HepG2 (cell line): Measurements from ENCODE around the gene KIN. TPM values are rescaled to one million over a fixed set of nuclear protein-coding genes. Genes with fewer than 3 reads are reported as not detected.
A peak's percentile ranks its signal among the peaks of the same experiment; 100 is the strongest.

Experiments used
- ARID5B ChIP-seq: IDR thresholded peaks from 2 replicates; pipeline ENCODE4 v1.4.0; 2020; ENCODE audit warnings: mild to moderate bottlenecking, missing genetic modification reagents
- FOXO1 ChIP-seq: sonication (generic); formaldehyde crosslinking; IDR thresholded peaks from 2 replicates; pipeline ENCODE4 v1.4.0; 2020; ENCODE audit warnings: missing genetic modification reagents
- GMEB1 ChIP-seq: sonication (generic); formaldehyde crosslinking; IDR thresholded peaks from 2 replicates; pipeline ENCODE4 v1.5.1; 2020; ENCODE audit warnings: missing genetic modification reagents, mild to moderate bottlenecking, borderline replicate concordance
- JDP2 ChIP-seq: sonication (generic); formaldehyde crosslinking; IDR thresholded peaks from 2 replicates; pipeline ENCODE4 v1.8.1; 2022; ENCODE audit warnings: missing genetic modification reagents, borderline replicate concordance
- KDM1A ChIP-seq: IDR thresholded peaks from 2 replicates; pipeline ENCODE4 v1.6.1; 2016; ENCODE audit warnings: missing compliant biosample characterization
- MAX ChIP-seq: IDR thresholded peaks from 2 replicates; pipeline ENCODE4 v1.6.1; 2012; ENCODE audit warnings: inconsistent platforms
- MIER2 ChIP-seq: IDR thresholded peaks from 2 replicates; pipeline ENCODE4 v1.6.1; 2016; ENCODE audit warnings: missing biosample characterization, missing genetic modification reagents
- MIER3 ChIP-seq: IDR thresholded peaks from 2 replicates; pipeline ENCODE4 v1.6.1; 2016; ENCODE audit warnings: missing compliant biosample characterization, borderline replicate concordance
- NR0B2 ChIP-seq: sonication (generic); formaldehyde crosslinking; IDR thresholded peaks from 2 replicates; pipeline ENCODE4 v1.4.0; 2020; ENCODE audit warnings: mild to moderate bottlenecking, missing genetic modification reagents
- SMC3 ChIP-seq: IDR thresholded peaks from 2 replicates; pipeline ENCODE4 v1.6.1; 2011; ENCODE audit warnings: low read length, improper control_type of control experiment
- YEATS4 ChIP-seq: sonication (generic); formaldehyde crosslinking; IDR thresholded peaks from 2 replicates; pipeline ENCODE4 v1.4.0; 2020; ENCODE audit warnings: missing genetic modification reagents, borderline replicate concordance
- ZBTB40 ChIP-seq, 2 experiments: fragments of 450-650 bp in 1 of 2; sonication (generic) in 1 of 2; formaldehyde crosslinking in 1 of 2; IDR thresholded peaks; 2 replicates each; pipeline versions ENCODE4 v1.6.1 to v1.8.0; 2016 to 2022; ENCODE audit warnings: antibody characterized with exemption in 1 of 2, mild to moderate bottlenecking in 1 of 2, missing genetic modification reagents in 1 of 2
- ZNF230 ChIP-seq: sonication (generic); formaldehyde crosslinking; IDR thresholded peaks from 2 replicates; pipeline ENCODE4 v1.4.0; 2020; ENCODE audit warnings: mild to moderate bottlenecking, missing genetic modification reagents
- ZNF460 ChIP-seq: sonication (generic); formaldehyde crosslinking; IDR thresholded peaks from 2 replicates; pipeline ENCODE4 v1.5.1; 2020; ENCODE audit warnings: missing genetic modification reagents, mild to moderate bottlenecking, borderline replicate concordance
- polyA plus RNA-seq, 8 experiments: library from polyadenylated mRNA; depleted of rRNA in 3 of 8; stranded (reverse) in 7 of 8; unstranded in 1 of 8; fragments of >200 nt; fragmentation: Illumina TruSeq in 4 of 8; extraction: Trizol in 4 of 8; gene quantifications; 2 replicates each; pipeline versions ENCODE4 v1.2.1 to v1.2.3, GENCODE V29; 2011 to 2016; ENCODE audit warnings: low read depth in 4 of 8, missing spikeins in 1 of 8, mixed read lengths in 1 of 8; ENCODE audit not compliant: insufficient read depth in 1 of 8
- total RNA-seq, 5 experiments: library from RNA; depleted of rRNA; stranded (reverse); fragments of >200 nt; fragmentation: Illumina TruSeq; extraction: Trizol; gene quantifications; 2 replicates each; pipeline ENCODE4 v1.2.3, GENCODE V29; 2016; ENCODE audit warnings: low read depth in 1 of 5

The KIN gene
- total and polyA plus RNA-seq, 2 of the 13 experiments (the other 11 are each of a cell fraction or from before 2014, with no cell fraction given): 4.9 to 23.2 TPM

GRCh38 chr10:7707102-7707501 is 80.7 kb downstream of the KIN start (continued):
- no peak for TF ChIP-seq ZNF460
- no peak for TF ChIP-seq KDM1A (CRISPR knock-in tag)
- peak; percentile 56; the same call in 1 of the 2 replicates for TF ChIP-seq YEATS4 (CRISPR knock-in tag)
- TF ChIP-seq ZBTB40 (IDR thresholded peaks at IDR 0.05): no peak
- TF ChIP-seq ZBTB40 (CRISPR knock-in tag; IDR thresholded peaks at IDR 0.05): no peak
- TF ChIP-seq MIER3: peak; percentile 75; the same call in 1 of the 2 replicates
- TF ChIP-seq MAX: peak; percentile 36; the same call in 1 of the 2 replicates
- TF ChIP-seq FOXO1 (CRISPR knock-in tag): peak; percentile 91
- TF ChIP-seq SMC3: peak; percentile 34; the same call in 1 of the 2 replicates
- TF ChIP-seq ARID5B: peak; percentile 96
- TF ChIP-seq ZNF230 (CRISPR knock-in tag): peak; percentile 44; the same call in 1 of the 2 replicates
- peak; percentile 54; the same call in 1 of the 2 replicates for TF ChIP-seq MIER2 (CRISPR knock-in tag)
- TF ChIP-seq GMEB1: no peak; the same call in 1 of the 2 replicates
- TF ChIP-seq JDP2 (CRISPR knock-in tag): no peak
- no peak for TF ChIP-seq NR0B2 (CRISPR knock-in tag)
